CD14-positive monocyte (primary cell): ENCODE measurements around the gene ZBED1. TPM values are rescaled to one million over a fixed set of nuclear protein-coding genes. Genes with fewer than 3 reads are reported as not detected.

Source experiments
- DNase-seq, 3 donors: peaks; one replicate each; pipeline ENCODE4 v3.0.0-alpha.2; 2011 to 2022
- H2AFZ ChIP-seq: 2 replicates; pipeline ENCODE4 v1.6.0; 2012; ENCODE audit warnings: mild to moderate bottlenecking, low read depth, low read length, inconsistent platforms; ENCODE audit not compliant: insufficient read depth, poor library complexity, severe bottlenecking
- H3K27ac ChIP-seq, 2 donors: 1 replicate in 1 of 2; 2 replicates in 1 of 2; pipeline ENCODE4 v1.5.1; 2012 to 2013; ENCODE audit warnings: low read length in 2 of 2, control low read depth in 1 of 2, inconsistent platforms in 1 of 2, low read depth in 1 of 2, mild to moderate bottlenecking in 1 of 2
- H3K27me3 ChIP-seq, 2 donors: one replicate each; pipeline versions ENCODE4 v1.6.0 to v1.6.1; 2011 to 2013; ENCODE audit warnings: low read length in 2 of 2; ENCODE audit not compliant: control insufficient read depth in 2 of 2, insufficient read depth in 2 of 2
- H3K36me3 ChIP-seq, 2 donors: replicated peaks in 1 of 2; 1 replicate in 1 of 2; 2 replicates in 1 of 2; pipeline versions ENCODE4 v1.5.1 to v1.6.1; 2012 to 2013; ENCODE audit warnings: low read length in 2 of 2, control low read depth in 1 of 2, inconsistent platforms in 1 of 2, mild to moderate bottlenecking in 1 of 2; ENCODE audit not compliant: insufficient read depth in 2 of 2, control insufficient read depth in 1 of 2
- H3K4me1 ChIP-seq, 2 donors: 1 replicate in 1 of 2; 2 replicates in 1 of 2; pipeline versions ENCODE4 v1.5.1 to v1.6.1; 2012 to 2013; ENCODE audit warnings: low read length in 2 of 2, control low read depth in 1 of 2, inconsistent platforms in 1 of 2, mild to moderate bottlenecking in 1 of 2, moderate library complexity in 1 of 2; ENCODE audit not compliant: insufficient read depth in 2 of 2, control insufficient read depth in 1 of 2
- H3K4me2 ChIP-seq: replicated peaks from 2 replicates; pipeline ENCODE3; 2012; ENCODE audit warnings: low read length, moderate library complexity, mild to moderate bottlenecking; ENCODE audit not compliant: poor library complexity, severe bottlenecking; ENCODE audit errors: extremely low read depth
- H3K4me3 ChIP-seq, 3 experiments: fragments of 200-600 bp in 1 of 3; sonication (generic) in 1 of 3; replicated peaks in 1 of 3; 1 replicate in 2 of 3; 2 replicates in 1 of 3; pipeline ENCODE4 v1.5.1; 2011 to 2013; ENCODE audit warnings: low read length in 3 of 3, mild to moderate bottlenecking in 3 of 3, control low read depth in 2 of 3, low read depth in 2 of 3, inconsistent platforms in 1 of 3, moderate library complexity in 1 of 3
- H3K79me2 ChIP-seq: 2 replicates; pipeline ENCODE4 v1.6.0; 2012; ENCODE audit warnings: mild to moderate bottlenecking, control low read depth, inconsistent platforms, low read length, moderate library complexity; ENCODE audit not compliant: insufficient read depth
- H3K9ac ChIP-seq: 2 replicates; pipeline ENCODE4 v1.6.0; 2017; ENCODE audit warnings: low read length, mild to moderate bottlenecking; ENCODE audit not compliant: insufficient read depth, poor library complexity, severe bottlenecking
- H3K9me3 ChIP-seq, 2 donors: replicated peaks in 1 of 2; 1 replicate in 1 of 2; 2 replicates in 1 of 2; pipeline versions ENCODE4 v1.5.1 to v1.6.1; 2012 to 2013; ENCODE audit warnings: low read length in 2 of 2, control low read depth in 1 of 2; ENCODE audit not compliant: control insufficient read depth in 1 of 2, insufficient read depth in 1 of 2
- H4K20me1 ChIP-seq: 2 replicates; pipeline ENCODE4 v1.6.0; 2012; ENCODE audit warnings: mild to moderate bottlenecking, low read length, control low read depth, moderate library complexity; ENCODE audit not compliant: insufficient read depth
- H3K27ac Mint-ChIP-seq, 7 donors: one replicate each; pipeline ENCODE4 v1.8.0; 2020; ENCODE audit warnings: mild to moderate bottlenecking in 7 of 7, mixed read lengths in 7 of 7, moderate library complexity in 6 of 7, inconsistent platforms in 2 of 7
- H3K27me3 Mint-ChIP-seq, 3 donors: one replicate each; pipeline ENCODE4 v1.8.0; 2021 to 2022; ENCODE audit warnings: low read depth in 3 of 3, mild to moderate bottlenecking in 3 of 3, mixed read lengths in 3 of 3, moderate library complexity in 3 of 3, inconsistent platforms in 1 of 3
- H3K36me3 Mint-ChIP-seq, 2 donors: one replicate each; pipeline ENCODE4 v1.8.0; 2020; ENCODE audit warnings: mixed read lengths in 2 of 2, inconsistent platforms in 1 of 2, mild to moderate bottlenecking in 1 of 2
- H3K4me1 Mint-ChIP-seq: one replicate; pipeline ENCODE4 v1.8.0; 2020; ENCODE audit warnings: mild to moderate bottlenecking, mixed read lengths
- H3K4me3 Mint-ChIP-seq, 2 donors: one replicate each; pipeline ENCODE4 v1.8.0; 2020; ENCODE audit warnings: mild to moderate bottlenecking in 2 of 2, mixed read lengths in 2 of 2, moderate library complexity in 1 of 2
- H3K9me3 Mint-ChIP-seq, 7 donors: one replicate each; pipeline ENCODE4 v1.8.0; 2020 to 2022; ENCODE audit warnings: mixed read lengths in 7 of 7, mild to moderate bottlenecking in 6 of 7, moderate library complexity in 6 of 7, inconsistent platforms in 2 of 7
- WGBS: methylation state at CpG from one replicate; pipeline ENCODE4 v1.1.5; 2013; ENCODE audit warnings: missing lambda C conversion rate; ENCODE audit not compliant: insufficient coverage; 5-methylcytosine and 5-hydroxymethylcytosine counted together
- intact Hi-C, 2 donors: fragments of 100-400 bp; cut with micrococcal nuclease; formaldehyde crosslinking; loops; one replicate each; pipeline versions ENCODE4 v1.15.0 to v1.15.1; 2023
- polyA plus RNA-seq, 3 donors: library from polyadenylated mRNA; depleted of rRNA in 1 of 3; unstranded in 2 of 3; stranded (reverse) in 1 of 3; fragments of 300-500 nt in 2 of 3; fragments of >200 nt in 1 of 3; fragmentation: Illumina TruSeq in 2 of 3; gene quantifications; 1 replicate in 2 of 3; 2 replicates in 1 of 3; pipeline ENCODE4 v1.2.3, GENCODE V29; 2012 to 2021
- TF ChIP-seq, protein P1 (sequence below): fragments of 200-600 bp; IDR thresholded peaks from one replicate; pipeline ENCODE4 v1.8.0; 2022; ENCODE audit warnings: antibody characterized with exemption, mild to moderate bottlenecking

The ZBED1 gene
- polyA plus RNA-seq, 3 donors, result 13.9 to 32.1 (median 23.1) TPM

DNA sequence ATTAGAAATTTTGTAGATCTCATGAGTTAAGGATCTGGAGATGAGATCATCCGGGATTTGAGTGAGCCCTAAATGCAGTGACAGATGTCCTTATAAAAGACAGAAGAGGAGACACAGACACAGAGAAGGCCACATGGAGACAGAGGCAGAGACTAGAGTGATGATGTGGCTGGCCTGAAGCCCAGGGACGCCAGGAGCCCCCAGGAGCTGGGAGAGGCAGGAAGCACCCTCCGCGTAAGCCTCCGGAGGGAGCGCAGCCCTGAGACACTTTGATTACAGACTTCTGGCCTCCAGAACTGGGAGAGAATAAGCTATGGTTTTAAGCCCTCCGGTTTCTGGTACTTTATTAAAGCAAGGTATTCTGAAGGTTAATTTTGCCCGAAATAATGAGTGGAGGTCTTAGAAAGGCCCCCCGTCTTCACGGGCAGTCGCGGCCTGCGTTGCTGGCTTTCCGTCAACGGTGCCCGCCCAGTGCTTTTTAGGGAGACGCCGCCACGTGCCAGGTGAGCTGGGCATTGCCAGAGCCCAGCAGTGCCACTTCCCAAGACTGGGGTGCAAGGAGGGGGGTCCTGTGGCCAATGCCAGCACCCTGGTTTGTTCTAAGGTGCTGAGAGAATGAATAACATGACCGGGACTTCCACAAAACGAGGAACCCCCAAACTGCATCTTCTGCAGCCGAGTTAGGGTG lies 8.1 kb downstream of the ZBED1 start:
- H3K36me3 ChIP-seq, result peaks cover 45 to 61% of the 10 kb centered on the region in 2 donors
- H3K9ac ChIP-seq, result no peak overlapping the region
- DNase-seq, result no peak
- peaks cover 47 to 58% of the 10 kb centered on the region in 2 donors for H3K36me3 Mint-ChIP-seq
- H3K27ac ChIP-seq, result no peak overlapping the region
- peaks cover 0 to 4% (median 2%) of the 10 kb centered on the region in 3 donors for H3K27me3 Mint-ChIP-seq
- peak overlapping the region in 2 of 7 donors; percentile 28 to 41 for H3K27ac Mint-ChIP-seq
- peaks cover 77% of the 10 kb centered on the region for H3K79me2 ChIP-seq
- no peak overlapping the region for H3K4me3 Mint-ChIP-seq
- H3K4me1 ChIP-seq, result peaks cover 9% of the 10 kb centered on the region in 2 donors
- no peak overlapping the region for H3K4me2 ChIP-seq
- peaks cover 68% of the 10 kb centered on the region for H4K20me1 ChIP-seq
- intact Hi-C loops, result loop anchor here in 1 of 2 donors (10.0 kb wide), 1 partner anchor 112 kb away; no protein-coding TSS in a partner anchor
- WGBS, result 95% methylated on average over 19 of the region's 22 CpGs
- peaks cover 11% of the 10 kb centered on the region for H3K4me1 Mint-ChIP-seq
- TF ChIP-seq, protein P1, sequence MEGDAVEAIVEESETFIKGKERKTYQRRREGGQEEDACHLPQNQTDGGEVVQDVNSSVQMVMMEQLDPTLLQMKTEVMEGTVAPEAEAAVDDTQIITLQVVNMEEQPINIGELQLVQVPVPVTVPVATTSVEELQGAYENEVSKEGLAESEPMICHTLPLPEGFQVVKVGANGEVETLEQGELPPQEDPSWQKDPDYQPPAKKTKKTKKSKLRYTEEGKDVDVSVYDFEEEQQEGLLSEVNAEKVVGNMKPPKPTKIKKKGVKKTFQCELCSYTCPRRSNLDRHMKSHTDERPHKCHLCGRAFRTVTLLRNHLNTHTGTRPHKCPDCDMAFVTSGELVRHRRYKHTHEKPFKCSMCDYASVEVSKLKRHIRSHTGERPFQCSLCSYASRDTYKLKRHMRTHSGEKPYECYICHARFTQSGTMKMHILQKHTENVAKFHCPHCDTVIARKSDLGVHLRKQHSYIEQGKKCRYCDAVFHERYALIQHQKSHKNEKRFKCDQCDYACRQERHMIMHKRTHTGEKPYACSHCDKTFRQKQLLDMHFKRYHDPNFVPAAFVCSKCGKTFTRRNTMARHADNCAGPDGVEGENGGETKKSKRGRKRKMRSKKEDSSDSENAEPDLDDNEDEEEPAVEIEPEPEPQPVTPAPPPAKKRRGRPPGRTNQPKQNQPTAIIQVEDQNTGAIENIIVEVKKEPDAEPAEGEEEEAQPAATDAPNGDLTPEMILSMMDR, result no peak
- no peaks in the 10 kb centered on the region for H3K9me3 ChIP-seq
- no peak overlapping the region for H3K4me3 ChIP-seq
- H3K27me3 ChIP-seq, result no peaks in the 10 kb centered on the region
- H3K9me3 Mint-ChIP-seq, result peaks cover 0 to 5% (median 0%) of the 10 kb centered on the region in 7 donors
- H2AFZ ChIP-seq, result no peak overlapping the region

DNA sequence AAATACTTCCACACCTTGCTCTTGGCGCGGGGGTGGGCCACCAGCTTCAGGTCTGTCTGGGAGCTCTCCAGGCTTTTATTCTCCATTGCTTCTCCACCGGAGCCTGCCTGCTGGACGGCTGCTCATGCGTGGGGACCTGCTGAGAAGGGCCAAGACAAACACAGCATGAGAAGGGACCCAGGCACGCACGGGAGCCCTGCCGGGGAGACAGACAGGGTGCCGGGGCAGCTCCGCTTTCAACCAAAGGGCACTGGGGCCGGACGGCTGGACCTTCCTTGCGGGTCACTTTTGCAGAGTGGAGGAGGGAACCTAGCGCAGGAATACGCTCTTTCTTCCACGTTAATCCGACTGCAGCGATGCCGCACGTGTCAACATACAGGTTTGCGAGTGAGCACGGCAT lies 10.1 kb downstream of the ZBED1 start:
- Mint-ChIP-seq H3K4me3 (no peak overlapping the region), H3K36me3 (peaks cover 56 to 67% of the 10 kb centered on the region in 2 donors), H3K9me3 (peaks cover 0 to 5% (median 1%) of the 10 kb centered on the region in 7 donors), H3K4me1 (peaks cover under 1% of the 10 kb centered on the region), H3K27me3 (peaks cover 0 to 4% (median 0%) of the 10 kb centered on the region in 3 donors), H3K27ac (no peak overlapping the region)
- H3K27ac ChIP-seq, result no peak overlapping the region
- 100% methylated on average over 15 of the region's 22 CpGs for WGBS
- no peak overlapping the region for H2AFZ ChIP-seq
- H3K9ac ChIP-seq, result no peak overlapping the region
- peaks cover 65% of the 10 kb centered on the region for H3K79me2 ChIP-seq
- H3K4me3 ChIP-seq, result no peak overlapping the region
- no peaks in the 10 kb centered on the region for H3K4me1 ChIP-seq
- intact Hi-C loops, result loop anchor here in 1 of 2 donors (10.0 kb wide), 1 partner anchor 114 kb away; no protein-coding TSS in a partner anchor
- H3K27me3 ChIP-seq, result no peaks in the 10 kb centered on the region
- H3K9me3 ChIP-seq, result no peaks in the 10 kb centered on the region
- no peak for DNase-seq
- no peak overlapping the region for H3K4me2 ChIP-seq
- peaks cover 86% of the 10 kb centered on the region for H4K20me1 ChIP-seq
- TF ChIP-seq, protein P1, result no peak
- peaks cover 53 to 78% of the 10 kb centered on the region in 2 donors for H3K36me3 ChIP-seq
